NCI-H510A treated with DMSO at 0.1 percent for 48 hours (cell line): ENCODE data around the gene MAN2B1.
A peak's percentile ranks its signal among the peaks of the same experiment; 100 is the strongest.
"Not testable (repeated sequence)": the region's sequence is repeated elsewhere in the genome, so short reads cannot be mapped to it uniquely, and the experiment has no call there.

ENCODE experiments used
- DNase-seq: peaks from one replicate; lab custom pipeline; 2025; lab: John Stamatoyannopoulos, UW

The MAN2B1 gene

GRCh38 chr19:12666265-12667048, at the start of gene MAN2B1, which contains the start of gene WDR83:
TSS of gene MAN2B1 (minus strand) at chr19:12666742. CDS start at chr19:12666701, 41 bp downstream.
TSS of gene WDR83 (plus strand) at chr19:12666807. CDS start at chr19:12669791, 2,984 bp downstream.
- peak; percentile 72 for DNase-seq

GRCh38 chr19:12715929-12716328, 49.4 kb upstream of the MAN2B1 start:
- no peak for DNase-seq

GRCh38 chr19:12715102-12715501, 48.6 kb upstream of the MAN2B1 start:
- no peak for DNase-seq

GRCh38 chr19:12713304-12713703, 46.8 kb upstream of the MAN2B1 start:
- DNase-seq: not testable (repeated sequence)

- DNase-seq: not testable (repeated sequence)
Observed at GRCh38 chr19:12712077-12712476, 45.5 kb upstream of the MAN2B1 start.

GRCh38 chr19:12711187-12711586, 44.6 kb upstream of the MAN2B1 start:
- no peak for DNase-seq

- DNase-seq: no peak
Observed at GRCh38 chr19:12708641-12709040, 42.1 kb upstream of the MAN2B1 start.

GRCh38 chr19:12706332-12706718, 39.8 kb upstream of the MAN2B1 start:
- DNase-seq: no peak

- DNase-seq: no peak
Observed at GRCh38 chr19:12705654-12706331, 39.3 kb upstream of the MAN2B1 start.

GRCh38 chr19:12705169-12705568, 38.6 kb upstream of the MAN2B1 start:
- DNase-seq: no peak

- peak; percentile 16 for DNase-seq
Observed at GRCh38 chr19:12703046-12703445, 36.5 kb upstream of the MAN2B1 start.

- no peak for DNase-seq
Observed at GRCh38 chr19:12701596-12702282, 35.2 kb upstream of the MAN2B1 start.

- no peak for DNase-seq
Observed at GRCh38 chr19:12698138-12698537, 31.6 kb upstream of the MAN2B1 start.

GRCh38 chr19:12697425-12697824, 30.9 kb upstream of the MAN2B1 start:
- not testable (repeated sequence) for DNase-seq

GRCh38 chr19:12696366-12697335, 30.1 kb upstream of the MAN2B1 start, which contains the start of gene FBXW9:
TSS of gene FBXW9 (minus strand) at chr19:12696631. CDS start at chr19:12696581, 50 bp downstream.
- peak; percentile 90 for DNase-seq

GRCh38 chr19:12695997-12696365, 29.4 kb upstream of the MAN2B1 start:
- no peak for DNase-seq

- DNase-seq: no peak
Observed at GRCh38 chr19:12695514-12695913, 29.0 kb upstream of the MAN2B1 start.

GRCh38 chr19:12695096-12695495, 28.6 kb upstream of the MAN2B1 start:
- no peak for DNase-seq

GRCh38 chr19:12694641-12695040, 28.1 kb upstream of the MAN2B1 start:
- no peak for DNase-seq

- no peak for DNase-seq
Observed at GRCh38 chr19:12692960-12693359, 26.4 kb upstream of the MAN2B1 start.

- no peak for DNase-seq
Observed at GRCh38 chr19:12689581-12690216, 23.2 kb upstream of the MAN2B1 start.
